ENCODE data around the gene FOXD1. TPM values are rescaled to one million over a fixed set of nuclear protein-coding genes. Genes with fewer than 3 reads are reported as not detected.
A peak's percentile ranks its signal among the peaks of the same experiment; 100 is the strongest.
"Not testable (repeated sequence)": the region's sequence is repeated elsewhere in the genome, so short reads cannot be mapped to it uniquely, and the experiment has no call there.

Gene FOXD1
- 0.60 TPM for polyA plus RNA-seq (2013, experiment 1 of 2)
- 1.3 TPM for polyA plus RNA-seq (2013, experiment 2 of 2)

DNA sequence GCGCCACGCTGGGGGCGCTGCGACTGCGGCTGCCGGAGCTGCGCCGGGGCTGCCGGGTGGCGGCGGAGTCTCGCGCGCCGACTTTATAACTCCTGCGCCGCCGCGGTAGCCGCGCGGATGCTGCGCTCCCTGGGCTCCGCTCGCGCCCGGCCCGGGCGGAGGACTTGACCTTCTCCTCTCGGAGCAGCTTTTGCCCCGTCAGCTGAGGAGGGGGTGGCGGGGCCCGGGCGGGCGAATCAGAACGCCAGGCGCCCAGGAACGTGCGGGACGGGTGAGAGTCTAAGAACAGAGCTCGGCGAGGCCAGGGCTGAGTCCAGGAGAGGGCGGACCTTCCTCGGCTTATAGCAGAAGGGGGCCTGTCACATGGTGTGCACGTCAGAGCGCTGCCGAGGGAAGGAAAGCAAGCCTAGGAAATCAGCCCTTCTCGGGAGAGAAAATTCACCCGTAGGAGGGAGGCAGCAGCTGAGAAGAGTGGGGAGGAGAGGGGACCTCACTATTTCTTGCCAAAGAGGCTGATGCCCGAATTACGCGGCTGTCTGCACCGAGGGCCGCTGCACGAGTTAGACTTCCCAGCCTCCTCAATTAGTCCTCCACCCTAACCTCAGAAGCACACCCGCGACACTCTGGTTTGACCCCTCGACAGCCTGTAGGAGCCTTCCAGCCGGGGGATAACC is at the start of gene FOXD1:
TSS of gene FOXD1 (minus strand) at position 315 of the 674 bp plus-strand sequence. CDS start 415 bp downstream, outside the sequence.
- WGBS: under 1% methylated on average over 59 of the region's 59 CpGs
- peaks cover 96% of the 10 kb centered on the region for H3K27me3 ChIP-seq (ENCODE audit: insufficient read depth, low read length)
- H3K9ac ChIP-seq (ENCODE audit: low read depth, low read length): no peak within 1 kb of the TSS

DNA sequence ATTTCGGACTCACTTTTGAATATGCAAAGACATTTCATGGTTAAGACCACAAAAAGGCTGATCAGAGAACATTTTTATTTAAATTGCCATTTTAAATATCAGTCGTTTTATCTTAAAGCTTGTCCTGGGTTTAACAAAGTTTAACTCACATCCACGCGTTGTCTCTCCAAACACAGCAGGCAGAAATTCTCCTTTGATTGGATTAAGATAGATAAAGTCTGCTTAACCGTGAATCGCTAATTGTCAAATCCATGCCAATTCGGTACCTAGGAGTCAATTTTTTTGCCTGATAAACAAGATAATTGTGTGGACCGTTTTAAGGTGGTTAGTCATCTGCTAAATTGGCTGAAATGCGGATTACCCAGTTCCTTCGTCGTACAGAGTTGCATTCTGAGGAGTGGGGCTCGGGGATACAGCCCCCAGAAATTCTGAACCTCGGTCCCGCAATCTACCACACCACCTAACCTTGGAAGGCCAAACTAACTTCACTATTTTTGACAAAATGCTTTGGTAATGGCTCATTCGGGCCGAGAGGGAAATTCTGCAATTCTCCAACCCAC is 49.0 kb upstream of the FOXD1 start:
- H3K36me3 ChIP-seq (ENCODE audit: insufficient read depth, low read length): peaks cover 35% of the 10 kb centered on the region
- H3K9me3 ChIP-seq (ENCODE audit: insufficient read depth, low read depth, low read length): no peaks in the 10 kb centered on the region
- H3K27ac ChIP-seq (ENCODE audit: low read depth, low read length): peak overlapping the region; percentile 93
- H3K9ac ChIP-seq (ENCODE audit: low read depth, low read length): peak overlapping the region; percentile 96
- 33% methylated on average over 16 of the region's 16 CpGs for WGBS
- H3K27me3 ChIP-seq (ENCODE audit: insufficient read depth, low read length): no peaks in the 10 kb centered on the region
- peak overlapping the region; percentile 79 for H3K4me3 ChIP-seq (ENCODE audit: low read length)
- peaks cover 31% of the 10 kb centered on the region for H3K4me1 ChIP-seq (ENCODE audit: insufficient read depth, low read length)

More for the DNA sequence above, at the start of gene FOXD1:
- no peaks in the 10 kb centered on the region for H3K36me3 ChIP-seq (ENCODE audit: insufficient read depth, low read length)
- H3K9me3 ChIP-seq (ENCODE audit: insufficient read depth, low read depth, low read length): no peaks in the 10 kb centered on the region
- peak within 1 kb of the TSS; percentile 48 for H3K4me3 ChIP-seq (ENCODE audit: low read length)
- peaks cover 8% of the 10 kb centered on the region for H3K4me1 ChIP-seq (ENCODE audit: insufficient read depth, low read length)
- no peak within 1 kb of the TSS for H3K27ac ChIP-seq (ENCODE audit: low read depth, low read length)

DNA sequence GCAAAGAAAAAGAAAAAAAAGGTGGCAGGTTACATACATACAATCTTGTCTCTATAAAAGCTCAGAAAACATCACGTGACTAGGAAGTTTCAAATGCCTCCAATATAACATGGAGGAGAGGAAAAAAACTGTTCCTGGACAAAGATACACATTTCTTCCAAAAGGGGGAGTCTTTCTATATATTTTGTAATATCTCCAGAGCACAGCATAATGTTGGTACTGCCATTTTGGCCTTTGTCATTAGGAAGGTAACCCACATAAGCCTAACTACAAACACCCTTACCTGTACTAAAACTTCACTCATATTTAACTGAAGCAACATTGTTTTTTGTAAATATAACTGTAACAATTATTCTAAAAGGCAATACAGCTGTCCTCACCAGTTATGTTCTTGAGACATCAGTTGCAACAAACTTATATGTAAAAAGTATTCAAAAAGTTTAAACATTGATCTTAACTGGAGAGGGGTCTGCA is 48.4 kb upstream of the FOXD1 start:
- Histone ChIP-seq H3K4me3 (ENCODE audit: low read length) (peak overlapping the region; percentile 79), H3K9me3 (ENCODE audit: insufficient read depth, low read depth, low read length) (no peaks in the 10 kb centered on the region), H3K27ac (ENCODE audit: low read depth, low read length) (peak overlapping the region; percentile 93), H3K36me3 (ENCODE audit: insufficient read depth, low read length) (peaks cover 29% of the 10 kb centered on the region), H3K27me3 (ENCODE audit: insufficient read depth, low read length) (no peaks in the 10 kb centered on the region), H3K4me1 (ENCODE audit: insufficient read depth, low read length) (peaks cover 31% of the 10 kb centered on the region), H3K9ac (ENCODE audit: low read depth, low read length) (peak overlapping the region; percentile 96; the same call in 1 of the 2 replicates)
- WGBS: no CpG with 5 or more reads among the region's 1 CpG

DNA sequence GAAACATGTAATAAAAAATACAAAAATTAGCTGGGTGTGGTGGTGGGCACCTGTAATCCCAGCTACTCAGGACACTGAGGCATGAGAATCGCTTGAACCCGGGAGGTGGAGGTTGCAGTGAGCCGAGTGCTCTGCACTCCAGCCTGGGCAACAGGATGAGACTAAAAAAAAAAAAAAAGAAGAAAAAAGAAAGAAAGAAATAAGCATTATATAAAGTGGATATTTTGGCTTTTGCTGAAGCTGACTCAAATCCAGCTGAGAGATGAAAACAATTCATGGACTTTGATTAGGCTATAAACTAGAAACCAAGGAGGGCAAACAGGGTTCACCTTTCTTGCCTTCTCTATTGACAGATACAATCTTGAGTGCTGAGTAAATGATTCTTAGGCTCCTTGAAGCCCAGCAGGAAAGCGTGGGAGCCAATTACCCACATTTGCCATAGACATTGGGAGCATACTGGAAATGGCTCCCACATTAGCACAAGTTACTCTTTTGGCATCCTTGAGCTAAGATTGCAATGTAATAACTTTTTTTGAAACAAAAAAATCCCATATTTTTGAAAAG is 47.3 kb upstream of the FOXD1 start:
- no peak overlapping the region for H3K9ac ChIP-seq (ENCODE audit: low read depth, low read length)
- H3K4me1 ChIP-seq (ENCODE audit: insufficient read depth, low read length): peaks cover 31% of the 10 kb centered on the region
- peaks cover 17% of the 10 kb centered on the region for H3K36me3 ChIP-seq (ENCODE audit: insufficient read depth, low read length)
- no peak overlapping the region for H3K4me3 ChIP-seq (ENCODE audit: low read length)
- H3K27ac ChIP-seq (ENCODE audit: low read depth, low read length): no peak overlapping the region
- H3K27me3 ChIP-seq (ENCODE audit: insufficient read depth, low read length): no peaks in the 10 kb centered on the region
- 87% methylated on average over 4 of the region's 4 CpGs for WGBS
- H3K9me3 ChIP-seq (ENCODE audit: insufficient read depth, low read depth, low read length): no peaks in the 10 kb centered on the region

DNA sequence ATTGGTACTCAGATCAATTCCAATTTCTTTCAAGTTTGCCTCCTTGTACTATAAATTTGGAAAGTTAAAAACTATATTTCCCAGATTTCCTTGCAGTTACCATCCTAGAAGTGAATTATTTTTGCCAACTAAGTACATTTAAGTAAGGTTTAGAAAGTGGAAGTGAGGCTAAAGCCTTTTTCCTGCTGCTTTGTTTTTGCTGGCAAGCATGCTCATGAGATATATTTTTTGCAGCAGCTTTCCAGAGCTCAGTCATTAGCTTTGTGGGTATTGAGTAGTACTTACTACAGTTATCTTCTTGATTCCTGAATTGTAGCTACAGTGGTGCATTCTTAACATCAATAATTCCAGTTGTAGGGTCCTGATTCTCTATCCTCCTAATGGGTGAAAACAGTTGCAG is 46.1 kb upstream of the FOXD1 start:
- Histone ChIP-seq H3K27ac (ENCODE audit: low read depth, low read length) (no peak overlapping the region), H3K36me3 (ENCODE audit: insufficient read depth, low read length) (peaks cover 6% of the 10 kb centered on the region), H3K9me3 (ENCODE audit: insufficient read depth, low read depth, low read length) (no peaks in the 10 kb centered on the region), H3K4me3 (ENCODE audit: low read length) (no peak overlapping the region), H3K27me3 (ENCODE audit: insufficient read depth, low read length) (no peaks in the 10 kb centered on the region), H3K9ac (ENCODE audit: low read depth, low read length) (no peak overlapping the region), H3K4me1 (ENCODE audit: insufficient read depth, low read length) (peaks cover 22% of the 10 kb centered on the region)

DNA sequence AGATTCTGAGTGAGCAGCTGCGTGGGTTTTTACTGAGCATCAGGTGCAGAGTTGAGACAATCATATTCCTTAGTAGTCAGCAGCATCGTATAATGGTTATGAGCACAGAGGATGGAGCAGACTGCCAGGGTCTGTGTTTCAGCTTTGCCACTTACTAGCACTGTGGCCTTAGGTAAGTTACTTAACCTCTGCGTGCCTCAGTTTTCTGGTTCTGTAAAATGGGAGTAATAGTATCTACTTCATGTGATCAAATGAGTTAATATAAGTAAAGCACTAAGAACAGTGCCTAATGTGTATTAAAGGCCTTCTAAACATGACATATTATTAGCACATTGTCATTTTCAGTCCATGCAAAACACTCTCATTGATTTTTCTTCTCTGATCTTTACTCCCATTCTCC is 44.8 kb upstream of the FOXD1 start:
- Histone ChIP-seq H3K27ac (ENCODE audit: low read depth, low read length) (no peak overlapping the region), H3K9me3 (ENCODE audit: insufficient read depth, low read depth, low read length) (no peaks in the 10 kb centered on the region), H3K4me3 (ENCODE audit: low read length) (no peak overlapping the region), H3K9ac (ENCODE audit: low read depth, low read length) (no peak overlapping the region), H3K36me3 (ENCODE audit: insufficient read depth, low read length) (no peaks in the 10 kb centered on the region), H3K27me3 (ENCODE audit: insufficient read depth, low read length) (no peaks in the 10 kb centered on the region), H3K4me1 (ENCODE audit: insufficient read depth, low read length) (peaks cover 26% of the 10 kb centered on the region)
- WGBS: 92% methylated on average over 3 of the region's 3 CpGs

DNA sequence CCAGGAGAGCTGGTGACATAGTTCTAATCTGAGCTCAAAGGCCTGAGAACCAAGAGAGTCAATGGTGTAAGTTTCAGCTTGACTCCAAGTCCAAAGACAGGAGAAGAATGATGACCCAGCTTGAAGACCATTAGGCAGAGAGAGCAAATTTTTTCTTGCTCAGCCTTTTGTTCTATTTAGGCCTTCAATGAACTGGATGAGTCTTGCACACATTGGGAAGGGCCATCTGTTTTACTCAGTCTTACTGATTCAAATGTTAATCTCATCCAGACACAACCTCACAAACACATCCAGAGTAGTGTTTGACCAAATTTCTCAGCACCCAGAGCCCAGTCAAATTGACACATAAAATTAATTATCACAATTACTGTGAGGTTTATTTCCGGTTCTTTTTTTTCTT is 42.6 kb upstream of the FOXD1 start:
- H3K9me3 ChIP-seq (ENCODE audit: insufficient read depth, low read depth, low read length): no peaks in the 10 kb centered on the region
- H3K36me3 ChIP-seq (ENCODE audit: insufficient read depth, low read length): no peaks in the 10 kb centered on the region
- 93% methylated on average over 1 of the region's 1 CpG for WGBS
- H3K9ac ChIP-seq (ENCODE audit: low read depth, low read length): no peak overlapping the region
- no peak overlapping the region for H3K27ac ChIP-seq (ENCODE audit: low read depth, low read length)
- no peaks in the 10 kb centered on the region for H3K27me3 ChIP-seq (ENCODE audit: insufficient read depth, low read length)
- H3K4me1 ChIP-seq (ENCODE audit: insufficient read depth, low read length): peaks cover 32% of the 10 kb centered on the region
- H3K4me3 ChIP-seq (ENCODE audit: low read length): no peak overlapping the region

DNA sequence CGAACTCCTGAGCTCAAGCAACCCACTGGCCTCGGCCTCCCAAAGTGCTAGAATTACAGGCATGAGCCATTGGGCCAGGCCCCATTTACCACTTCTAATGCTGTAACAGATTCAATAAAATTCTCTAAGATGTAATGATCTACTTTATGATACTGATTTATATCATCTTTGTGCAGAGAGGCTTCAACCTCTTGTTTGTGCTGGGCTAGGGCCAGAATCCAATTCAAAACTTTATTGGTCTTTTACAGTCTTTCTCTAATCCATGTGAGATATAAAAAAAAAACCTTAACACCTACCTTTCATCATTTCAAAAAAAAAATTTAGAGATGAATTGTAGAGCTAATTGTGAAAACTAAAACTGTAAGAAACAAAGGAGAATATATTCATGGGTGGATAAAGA is 41.5 kb upstream of the FOXD1 start:
- Histone ChIP-seq H3K9me3 (ENCODE audit: insufficient read depth, low read depth, low read length) (no peaks in the 10 kb centered on the region), H3K4me1 (ENCODE audit: insufficient read depth, low read length) (peaks cover 39% of the 10 kb centered on the region), H3K36me3 (ENCODE audit: insufficient read depth, low read length) (no peaks in the 10 kb centered on the region), H3K27me3 (ENCODE audit: insufficient read depth, low read length) (no peaks in the 10 kb centered on the region), H3K27ac (ENCODE audit: low read depth, low read length) (no peak overlapping the region), H3K4me3 (ENCODE audit: low read length) (no peak overlapping the region), H3K9ac (ENCODE audit: low read depth, low read length) (no peak overlapping the region)
- WGBS: 98% methylated on average over 2 of the region's 2 CpGs

DNA sequence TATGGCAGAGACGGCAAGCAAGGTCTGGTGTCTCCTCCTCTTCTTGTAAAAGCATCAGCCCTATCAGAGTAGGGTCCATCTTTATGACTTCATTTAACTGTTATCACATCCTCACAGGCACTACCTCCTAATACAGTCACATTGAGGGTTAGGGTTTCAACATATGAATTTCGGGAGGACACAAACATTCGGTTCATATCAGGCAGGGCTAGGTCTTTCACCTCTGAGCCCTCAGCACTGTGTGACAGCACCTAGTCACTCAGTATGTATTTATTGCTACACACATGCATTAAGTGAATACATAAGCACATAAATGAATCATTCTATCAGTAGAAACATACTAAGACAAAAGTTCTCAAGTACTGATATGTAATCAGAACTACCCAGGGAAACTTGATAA is 40.2 kb upstream of the FOXD1 start:
- no peak overlapping the region for H3K9ac ChIP-seq (ENCODE audit: low read depth, low read length)
- H3K27ac ChIP-seq (ENCODE audit: low read depth, low read length): peak overlapping the region; percentile 99
- 90% methylated on average over 3 of the region's 3 CpGs for WGBS
- H3K27me3 ChIP-seq (ENCODE audit: insufficient read depth, low read length): no peaks in the 10 kb centered on the region
- no peaks in the 10 kb centered on the region for H3K9me3 ChIP-seq (ENCODE audit: insufficient read depth, low read depth, low read length)
- H3K4me1 ChIP-seq (ENCODE audit: insufficient read depth, low read length): peaks cover 43% of the 10 kb centered on the region
- H3K4me3 ChIP-seq (ENCODE audit: low read length): no peak overlapping the region
- H3K36me3 ChIP-seq (ENCODE audit: insufficient read depth, low read length): no peaks in the 10 kb centered on the region

DNA sequence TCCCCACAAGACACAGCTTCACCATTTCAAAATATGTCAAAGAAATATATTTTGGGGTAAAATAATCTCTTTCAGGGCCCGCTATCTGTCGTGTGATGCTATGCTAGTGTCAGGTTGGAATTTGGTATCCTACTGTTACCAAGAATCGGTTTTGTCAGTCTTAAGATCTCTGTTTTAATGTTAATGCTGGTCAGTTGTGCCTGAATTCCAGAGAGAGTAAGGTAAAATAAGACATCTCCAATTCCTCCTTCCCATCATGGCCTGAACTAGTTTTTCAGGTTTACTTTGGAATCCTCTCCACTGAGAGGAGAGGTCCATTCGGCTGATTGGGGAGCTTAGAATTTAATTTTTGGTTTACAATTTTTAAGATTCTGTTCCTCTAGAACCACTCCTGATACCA is 39.2 kb upstream of the FOXD1 start:
- no peaks in the 10 kb centered on the region for H3K9me3 ChIP-seq (ENCODE audit: insufficient read depth, low read depth, low read length)
- peaks cover 47% of the 10 kb centered on the region for H3K4me1 ChIP-seq (ENCODE audit: insufficient read depth, low read length)
- WGBS: 21% methylated on average over 3 of the region's 4 CpGs
- no peaks in the 10 kb centered on the region for H3K36me3 ChIP-seq (ENCODE audit: insufficient read depth, low read length)
- no peaks in the 10 kb centered on the region for H3K27me3 ChIP-seq (ENCODE audit: insufficient read depth, low read length)
- peak overlapping the region; percentile 99 for H3K27ac ChIP-seq (ENCODE audit: low read depth, low read length)
- peak overlapping the region; percentile 30 for H3K4me3 ChIP-seq (ENCODE audit: low read length)
- H3K9ac ChIP-seq (ENCODE audit: low read depth, low read length): peak overlapping the region; percentile 68

DNA sequence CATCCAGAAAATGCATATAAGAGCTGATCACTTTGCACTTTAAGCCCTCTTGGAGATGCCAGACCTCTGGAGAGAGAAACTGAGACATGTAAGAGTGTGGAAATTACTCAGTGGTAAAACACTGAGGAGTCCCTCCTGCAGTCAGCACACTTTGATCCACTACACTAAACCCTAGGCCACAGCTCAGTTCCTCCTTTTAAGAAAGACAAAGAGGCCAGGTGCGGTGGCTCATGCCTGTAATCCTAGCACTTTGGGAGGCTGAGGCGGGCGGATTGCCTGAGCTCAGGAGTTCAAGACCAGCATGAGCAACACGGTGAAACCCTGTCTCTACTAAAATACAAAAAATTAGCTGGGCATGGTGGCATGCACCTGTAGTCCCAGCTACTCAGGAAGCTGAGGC is 38.7 kb upstream of the FOXD1 start:
- peak overlapping the region; percentile 54 for H3K9ac ChIP-seq (ENCODE audit: low read depth, low read length)
- peaks cover 47% of the 10 kb centered on the region for H3K4me1 ChIP-seq (ENCODE audit: insufficient read depth, low read length)
- 38% methylated on average over 4 of the region's 4 CpGs for WGBS

More for the DNA sequence above, 38.7 kb upstream of the FOXD1 start:
- Histone ChIP-seq H3K4me3 (ENCODE audit: low read length) (peak overlapping the region; percentile 28), H3K27ac (ENCODE audit: low read depth, low read length) (peak overlapping the region; percentile 99)
- not testable (repeated sequence) for H3K27me3 ChIP-seq (ENCODE audit: insufficient read depth, low read length); H3K36me3 ChIP-seq (ENCODE audit: insufficient read depth, low read length); H3K9me3 ChIP-seq (ENCODE audit: insufficient read depth, low read depth, low read length)

Measured in HUES64 (cell line).